GM12878 (cell line): ENCODE measurements around the gene PPIB. TPM values are rescaled to one million over a fixed set of nuclear protein-coding genes. Genes with fewer than 3 reads are reported as not detected.

Experiments
- ATAC-seq: fragments of 200-7000 bp; cut with Tn5 transposase; 3 replicates; pipeline ENCODE4 v1.9.1; 2020; ENCODE audit warnings: mild to moderate bottlenecking, moderate library complexity
- BruUV-seq: library from RNA; stranded (reverse); fragments of 400-500 nt; replicated peaks from 2 replicates; lab custom pipeline; 2021; lab: Mats Ljungman, UMichigan
- CTCF ChIA-PET: fragments of 300-600 bp; sonication (Branson Sonifier 250); formaldehyde crosslinking; extraction: SDS; loops from one replicate; lab custom pipeline; 2021; ENCODE audit warnings: inconsistent platforms; lab: Yijun Ruan, JAX
- POLR2A ChIA-PET: fragments of 350-600 bp; formaldehyde crosslinking; extraction: SDS; loops from one replicate; lab custom pipeline; 2021; ENCODE audit warnings: inconsistent platforms; lab: Charles Lee
- RAD21 ChIA-PET: fragments of 300-600 bp; sonication (Branson Sonifier 250); formaldehyde crosslinking; loops from one replicate; lab custom pipeline; 2023; ENCODE audit warnings: antibody characterized with exemption; ENCODE audit not compliant: unreplicated experiment; lab: Charles Lee
- SMC1A ChIA-PET: fragments of 300-600 bp; sonication (Branson Sonifier 250); formaldehyde crosslinking; loops from one replicate; lab custom pipeline; 2023; ENCODE audit not compliant: unreplicated experiment, uncharacterized antibody; lab: Charles Lee
- DNase-seq: peaks from one replicate; pipeline ENCODE4 v3.0.0-alpha.2; 2011; ENCODE audit warnings: low read depth, low spot score
- FAIRE-seq: peaks from 3 replicates; lab custom pipeline; 2011; peaks lifted over from hg19 to GRCh38; lab: Jason Lieb, UNC
- H2AFZ ChIP-seq: 2 replicates; pipeline ENCODE4 v1.6.0; 2011; ENCODE audit warnings: low read depth, low read length, control low read depth; ENCODE audit not compliant: control insufficient read depth
- H3K27ac ChIP-seq: 2 replicates; pipeline ENCODE4 v1.5.1; 2011; ENCODE audit warnings: control low read depth; ENCODE audit not compliant: control insufficient read depth, insufficient read depth
- H3K27me3 ChIP-seq, 2 experiments: replicated peaks in 1 of 2; 2 replicates each; pipeline versions ENCODE4 v1.6.0 to v1.6.1; 2011; ENCODE audit warnings: low read length in 1 of 2; ENCODE audit not compliant: control insufficient read depth in 2 of 2, insufficient read depth in 2 of 2
- H3K36me3 ChIP-seq, 2 experiments: 2 replicates each; pipeline ENCODE4 v1.5.1; 2011; ENCODE audit warnings: low read length in 1 of 2; ENCODE audit not compliant: control insufficient read depth in 2 of 2, insufficient read depth in 2 of 2
- H3K4me1 ChIP-seq: 2 replicates; pipeline ENCODE4 v1.6.1; 2011; ENCODE audit warnings: mild to moderate bottlenecking, low read length, moderate library complexity, mixed read lengths; ENCODE audit not compliant: control insufficient read depth, insufficient read depth
- H3K4me2 ChIP-seq: 2 replicates; pipeline ENCODE4 v1.6.0; 2011; ENCODE audit warnings: control low read depth; ENCODE audit not compliant: control insufficient read depth, insufficient read depth
- H3K4me3 ChIP-seq: fragments of 200-600 bp; sonication (generic); 2 replicates; pipeline ENCODE4 v1.5.1; 2016
- H3K79me2 ChIP-seq: 2 replicates; pipeline ENCODE4 v1.6.0; 2011; ENCODE audit warnings: low read length; ENCODE audit not compliant: control insufficient read depth, insufficient read depth
- H3K9ac ChIP-seq: 2 replicates; pipeline ENCODE4 v1.8.0; 2011; ENCODE audit warnings: low read length, control low read depth, mixed read lengths; ENCODE audit not compliant: control insufficient read depth, insufficient read depth
- H3K9me3 ChIP-seq: replicated peaks from 3 replicates; pipeline ENCODE4 v1.5.1; 2011; ENCODE audit warnings: mild to moderate bottlenecking, low read length; ENCODE audit not compliant: control insufficient read depth, insufficient read depth
- H4K20me1 ChIP-seq: 2 replicates; pipeline ENCODE4 v1.6.0; 2011; ENCODE audit not compliant: control insufficient read depth, insufficient read depth
- ASH2L ChIP-seq: fragments of 300-600, 200-600 bp; sonication (generic); IDR thresholded peaks from 2 replicates; pipeline ENCODE4 v1.6.1; 2017; ENCODE audit warnings: low read depth, mild to moderate bottlenecking, borderline replicate concordance
- BRCA1 ChIP-seq: IDR thresholded peaks from 2 replicates; pipeline ENCODE4 v1.6.1; 2011; ENCODE audit warnings: low read depth, low read length, improper control_type of control experiment
- IKZF1 ChIP-seq: fragments of 450-650 bp; conservative IDR thresholded peaks from 2 replicates; pipeline ENCODE4 v1.6.1; 2017; ENCODE audit warnings: antibody characterized with exemption, mild to moderate bottlenecking
- IRF4 ChIP-seq: IDR thresholded peaks from 2 replicates; pipeline ENCODE4 v1.6.1; 2011; ENCODE audit warnings: low read depth, low read length
- TCF12 ChIP-seq: IDR thresholded peaks from 2 replicates; pipeline ENCODE4 v1.6.1; 2011; ENCODE audit warnings: low read depth, mild to moderate bottlenecking, low read length
- ZBTB33 ChIP-seq: fragments of 450-650 bp; IDR thresholded peaks from 2 replicates; pipeline ENCODE4 v1.6.1; 2017; ENCODE audit warnings: mild to moderate bottlenecking
- ZNF592 ChIP-seq: fragments of 450-650 bp; IDR thresholded peaks from 2 replicates; pipeline ENCODE4 v1.6.1; 2017; ENCODE audit warnings: mild to moderate bottlenecking, moderate library complexity
- ZNF687 ChIP-seq: fragments of 450-650 bp; IDR thresholded peaks from 2 replicates; pipeline ENCODE4 v1.6.1; 2017; ENCODE audit warnings: mild to moderate bottlenecking, moderate library complexity
- WGBS: methylation state at CpG from one replicate; pipeline ENCODE4 v1.1.6; 2016; ENCODE audit warnings: low lambda C conversion rate; ENCODE audit not compliant: insufficient replicate concordance, insufficient coverage; ENCODE audit errors: missing lambda C conversion rate; 5-methylcytosine and 5-hydroxymethylcytosine counted together
- in situ Hi-C: fragments of 300-500 bp; cut with MboI; formaldehyde crosslinking; loops from 9 replicates; pipeline ENCODE4 v1.14.3; 2018; ENCODE audit warnings: mixed read lengths
- intact Hi-C: fragments of 100-400 bp; cut with micrococcal nuclease; formaldehyde crosslinking; loops from one replicate; pipeline ENCODE4 v1.14.2; 2022; ENCODE audit not compliant: unreplicated experiment
- polyA plus RNA-seq, 11 experiments: library from polyadenylated mRNA; depleted of rRNA in 4 of 11; unstranded in 6 of 11; stranded (reverse) in 5 of 11; fragments of >200 nt; fragmentation: Nextera tagmentation in 4 of 11; fragmentation: Illumina TruSeq in 1 of 11; extraction: Ambion mirVana in 4 of 11; extraction: Trizol in 1 of 11; gene quantifications; 1 replicate in 1 of 11; 2 replicates in 10 of 11; pipeline versions ENCODE4 v1.2.1 to v1.2.3, GENCODE V29; 2011 to 2016; ENCODE audit warnings: inconsistent platforms in 2 of 11, missing spikeins in 2 of 11, low read depth in 1 of 11
- total RNA-seq, 4 experiments: library from RNA; depleted of rRNA in 3 of 4; stranded (reverse); fragments of >200 nt in 3 of 4; fragmentation: Illumina TruSeq in 1 of 4; extraction: Trizol in 1 of 4; gene quantifications; 2 replicates each; pipeline versions ENCODE4 v1.2.1 to v1.2.3, GENCODE V29; 2013 to 2021
- TF ChIP-seq, protein P1 (sequence below): IDR thresholded peaks from 2 replicates; pipeline ENCODE4 v1.6.1; 2012; ENCODE audit warnings: low read depth, low read length, improper control_type of control experiment

PPIB gene
- total and polyA plus RNA-seq, 10 of the 15 experiments (the other 5 are each of a cell fraction or from before 2014, with no cell fraction given) = 344 to 936 (median 508) TPM

GRCh38 chr15:64211696-64212095 lies 48.9 kb upstream of the PPIB start:
- no peaks in the 10 kb centered on the region for H4K20me1 ChIP-seq
- no peaks in the 10 kb centered on the region for H3K79me2 ChIP-seq
- DNase-seq (no peak), ATAC-seq (no peak), FAIRE-seq (no peak)
- no TSS peak for BruUV-seq
- H2AFZ ChIP-seq = no peak overlapping the region
- no peak overlapping the region for H3K4me3 ChIP-seq
- 95% methylated on average over 2 of the region's 2 CpGs for WGBS
- no peaks in the 10 kb centered on the region for H3K27me3 ChIP-seq
- no peaks in the 10 kb centered on the region for H3K4me1 ChIP-seq
- ChIA-PET POLR2A (no interaction called here), SMC1A (interaction anchor here (1.3 kb wide), 1 partner anchor 76 kb away, joined by 4 read pairs; no protein-coding TSS in a partner anchor), CTCF (no interaction called here), RAD21 (interaction anchor here (0.6 kb wide), 1 partner anchor 723 kb away, joined by 3 read pairs; no protein-coding TSS in a partner anchor)
- H3K4me2 ChIP-seq = no peak overlapping the region
- peaks cover 2 to 7% of the 10 kb centered on the region in 2 experiments; a peak in 2 of 4 replicates for H3K36me3 ChIP-seq
- H3K27ac ChIP-seq = no peak overlapping the region
- intact Hi-C loops = loop anchor here (10.0 kb wide), 1 partner anchor 173 kb away; the partner anchor contains the start of genes PCLAF and TRIP4
- no peaks in the 10 kb centered on the region for H3K9me3 ChIP-seq
- TF ChIP-seq IRF4 (no peak), BRCA1 (no peak), TCF12 (no peak), IKZF1 (no peak), ZNF687 (no peak), ASH2L (no peak), ZBTB33 (no peak), ZNF592 (no peak)
- TF ChIP-seq, protein P1, sequence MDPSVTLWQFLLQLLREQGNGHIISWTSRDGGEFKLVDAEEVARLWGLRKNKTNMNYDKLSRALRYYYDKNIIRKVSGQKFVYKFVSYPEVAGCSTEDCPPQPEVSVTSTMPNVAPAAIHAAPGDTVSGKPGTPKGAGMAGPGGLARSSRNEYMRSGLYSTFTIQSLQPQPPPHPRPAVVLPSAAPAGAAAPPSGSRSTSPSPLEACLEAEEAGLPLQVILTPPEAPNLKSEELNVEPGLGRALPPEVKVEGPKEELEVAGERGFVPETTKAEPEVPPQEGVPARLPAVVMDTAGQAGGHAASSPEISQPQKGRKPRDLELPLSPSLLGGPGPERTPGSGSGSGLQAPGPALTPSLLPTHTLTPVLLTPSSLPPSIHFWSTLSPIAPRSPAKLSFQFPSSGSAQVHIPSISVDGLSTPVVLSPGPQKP = no peak
- TF ChIP-seq, all 136 proteins: peak for 0
- no peak overlapping the region for H3K9ac ChIP-seq
- in situ Hi-C loops = loop anchor here (25.0 kb wide), 1 partner anchor 451 kb away; no protein-coding TSS in a partner anchor
